ENCODE data around the gene SNED1. TPM values are rescaled to one million over a fixed set of nuclear protein-coding genes. Genes with fewer than 3 reads are reported as not detected.

The SNED1 gene
- total and polyA plus RNA-seq, 9 of the 15 experiments (the other 6 are each of a cell fraction or from before 2014, with no cell fraction given) = 0.03 to 0.07 (median 0.05) TPM; not detected in 5

GRCh38 chr2:241036397-241036963 is 38.1 kb downstream of the SNED1 start:
- under 1% methylated on average over 13 of the region's 36 CpGs for WGBS (ENCODE audit: insufficient coverage, low coverage, missing lambda C conversion rate)
- H3K36me3 ChIP-seq (ENCODE audit: control insufficient read depth, insufficient read depth, low read length) = no peaks in the 10 kb centered on the region
- ChIA-PET POLR2A (no interaction called here), CTCF (ENCODE audit: low intra/inter-chr PET ratio) (no interaction called here)
- no peaks in the 10 kb centered on the region for H3K9me1 ChIP-seq (ENCODE audit: control insufficient read depth, insufficient read depth, low read length)
- BruUV-seq (replicated peaks) = no TSS peak
- FAIRE-seq (no peak), ATAC-seq (peak; percentile 93), DNase-seq (ENCODE audit: extremely low read depth in 1 of 4, low spot score in 3 of 4) (peak; percentile 62 to 71 (median 65))
- H3K9me3 ChIP-seq (replicated peaks; ENCODE audit: control insufficient read depth, insufficient read depth, low read depth, low read length) = no peaks in the 10 kb centered on the region
- H2AFZ ChIP-seq (ENCODE audit: low read depth, low read length) = no peak overlapping the region
- no peaks in the 10 kb centered on the region for H3K79me2 ChIP-seq (ENCODE audit: control insufficient read depth, insufficient read depth, low read length)
- no peaks in the 10 kb centered on the region; the same call in 1 of the 2 replicates for H4K20me1 ChIP-seq (replicated peaks; ENCODE audit: control insufficient read depth, insufficient read depth, low read length)
- no peak overlapping the region for H3K27ac ChIP-seq (ENCODE audit: extremely low read depth, low read depth, low read length)
- H3K4me3 ChIP-seq = no peak overlapping the region
- peaks cover 0 to 54% of the 10 kb centered on the region in 2 experiments; a peak in 2 of 5 replicates for H3K27me3 ChIP-seq (ENCODE audit: control insufficient read depth in 2 of 2, insufficient read depth in 2 of 2, low read length in 2 of 2)
- peaks cover 0 to 25% of the 10 kb centered on the region in 2 experiments; a peak in 2 of 5 replicates for H3K4me1 ChIP-seq (replicated peaks in 1 of 2; ENCODE audit: control insufficient read depth in 2 of 2, insufficient read depth in 2 of 2, low read length in 2 of 2)
- in situ Hi-C loops (cut with MboI) = no loop called here
- intact Hi-C loops (cut with micrococcal nuclease) = no loop called here
- no peak overlapping the region for H3K9ac ChIP-seq (ENCODE audit: insufficient read depth in 1 of 2, low read depth in 2 of 2, low read length in 2 of 2)
- no peak overlapping the region for H3K4me2 ChIP-seq (ENCODE audit: insufficient read depth, low read length)
- TF ChIP-seq ESRRA (IDR thresholded peaks at IDR 0.05; ENCODE audit: borderline replicate concordance, low read depth) (peak; percentile 35; the same call in 1 of the 2 replicates), MTA2 (IDR thresholded peaks at IDR 0.05; ENCODE audit: low read depth) (no peak), NFIX (CRISPR knock-in tag; IDR thresholded peaks at IDR 0.05; ENCODE audit: low read depth) (no peak), FUS (optimal IDR thresholded peaks at IDR 0.05; ENCODE audit: low read depth, low read length) (no peak), SP1 (CRISPR knock-in tag; IDR thresholded peaks at IDR 0.05) (no peak), TAF15 (IDR thresholded peaks at IDR 0.05; ENCODE audit: low read depth, low read length) (no peak), E2F1 (CRISPR knock-in tag; IDR thresholded peaks at IDR 0.05) (no peak), RFX1 (IDR thresholded peaks at IDR 0.05) (0 out of 2 replicates have a peak, but pooled peaks have one; percentile 7), ERF (CRISPR knock-in tag; IDR thresholded peaks at IDR 0.05) (no peak), HLTF (IDR thresholded peaks at IDR 0.05) (no peak), TRIM28 (IDR thresholded peaks at IDR 0.05) (no peak), NCOA2 (IDR thresholded peaks at IDR 0.05; ENCODE audit: partially characterized antibody in 2 of 2) (no peak), ZNF143 (CRISPR knock-in tag; IDR thresholded peaks at IDR 0.05) (no peak), KLF1 (tag; IDR thresholded peaks at IDR 0.05) (no peak), ZKSCAN3 (CRISPR knock-in tag; IDR thresholded peaks at IDR 0.05) (no peak), ZNF766 (CRISPR knock-in tag; conservative IDR thresholded peaks at IDR 0.05) (no peak), SRF (CRISPR knock-in tag; IDR thresholded peaks at IDR 0.05) (no peak), NKRF (IDR thresholded peaks at IDR 0.05; ENCODE audit: borderline replicate concordance) (no peak), HMG20B (CRISPR knock-in tag; IDR thresholded peaks at IDR 0.05) (no peak)
- TF ChIP-seq, protein P1, sequence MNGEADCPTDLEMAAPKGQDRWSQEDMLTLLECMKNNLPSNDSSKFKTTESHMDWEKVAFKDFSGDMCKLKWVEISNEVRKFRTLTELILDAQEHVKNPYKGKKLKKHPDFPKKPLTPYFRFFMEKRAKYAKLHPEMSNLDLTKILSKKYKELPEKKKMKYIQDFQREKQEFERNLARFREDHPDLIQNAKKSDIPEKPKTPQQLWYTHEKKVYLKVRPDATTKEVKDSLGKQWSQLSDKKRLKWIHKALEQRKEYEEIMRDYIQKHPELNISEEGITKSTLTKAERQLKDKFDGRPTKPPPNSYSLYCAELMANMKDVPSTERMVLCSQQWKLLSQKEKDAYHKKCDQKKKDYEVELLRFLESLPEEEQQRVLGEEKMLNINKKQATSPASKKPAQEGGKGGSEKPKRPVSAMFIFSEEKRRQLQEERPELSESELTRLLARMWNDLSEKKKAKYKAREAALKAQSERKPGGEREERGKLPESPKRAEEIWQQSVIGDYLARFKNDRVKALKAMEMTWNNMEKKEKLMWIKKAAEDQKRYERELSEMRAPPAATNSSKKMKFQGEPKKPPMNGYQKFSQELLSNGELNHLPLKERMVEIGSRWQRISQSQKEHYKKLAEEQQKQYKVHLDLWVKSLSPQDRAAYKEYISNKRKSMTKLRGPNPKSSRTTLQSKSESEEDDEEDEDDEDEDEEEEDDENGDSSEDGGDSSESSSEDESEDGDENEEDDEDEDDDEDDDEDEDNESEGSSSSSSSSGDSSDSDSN (IDR thresholded peaks at IDR 0.05; ENCODE audit: borderline replicate concordance in 1 of 2, low read depth in 2 of 2, low read length in 2 of 2) = peak; percentile 77 to 97; a peak in 3 of 4 replicates
